ENCODE data around the gene CD300LF.

The CD300LF gene

DNA sequence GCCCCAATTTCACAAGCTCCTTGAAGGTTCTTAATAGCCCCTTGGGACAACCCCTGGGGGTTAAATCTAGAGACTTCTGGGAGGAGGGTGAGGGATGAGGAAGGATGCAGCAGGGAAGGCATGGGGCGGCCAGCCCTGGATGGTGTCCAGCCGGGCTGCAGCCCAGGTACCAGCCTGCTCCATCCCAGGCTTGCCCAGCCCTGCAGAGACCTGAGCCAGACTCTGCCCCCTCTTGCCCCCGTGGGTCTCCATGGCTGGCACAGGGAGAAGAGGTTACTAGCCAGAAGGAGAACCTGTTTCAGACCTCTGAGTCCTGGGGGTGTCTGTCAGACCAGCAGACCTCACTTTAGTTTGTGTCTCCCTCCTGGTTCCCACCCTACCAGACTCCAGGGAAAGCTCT lies 44.2 kb upstream of the CD300LF start:
- Histone ChIP-seq H3K27ac (ENCODE audit: low read depth in 2 of 2, low read length in 2 of 2) (peak overlapping the region in 1 of 2 donors; percentile 49), H3K36me3 (ENCODE audit: control insufficient read depth in 2 of 2, insufficient read depth in 2 of 2, low read length in 2 of 2) (peaks cover 4 to 6% of the 10 kb centered on the region in 2 donors), H3K4me1 (ENCODE audit: control insufficient read depth in 2 of 2, insufficient read depth in 2 of 2, low read length in 2 of 2) (peaks cover 54 to 64% of the 10 kb centered on the region in 2 donors), H3K27me3 (ENCODE audit: control insufficient read depth in 2 of 2, insufficient read depth in 2 of 2, low read length in 2 of 2) (no peaks in the 10 kb centered on the region), H3K4me3 (ENCODE audit: low read length in 2 of 2) (no peak overlapping the region), H3K9me3 (ENCODE audit: control insufficient read depth in 2 of 2, low read length in 2 of 2) (no peaks in the 10 kb centered on the region), H3K9ac (ENCODE audit: low read depth in 1 of 2, low read length in 2 of 2) (no peak overlapping the region)

DNA sequence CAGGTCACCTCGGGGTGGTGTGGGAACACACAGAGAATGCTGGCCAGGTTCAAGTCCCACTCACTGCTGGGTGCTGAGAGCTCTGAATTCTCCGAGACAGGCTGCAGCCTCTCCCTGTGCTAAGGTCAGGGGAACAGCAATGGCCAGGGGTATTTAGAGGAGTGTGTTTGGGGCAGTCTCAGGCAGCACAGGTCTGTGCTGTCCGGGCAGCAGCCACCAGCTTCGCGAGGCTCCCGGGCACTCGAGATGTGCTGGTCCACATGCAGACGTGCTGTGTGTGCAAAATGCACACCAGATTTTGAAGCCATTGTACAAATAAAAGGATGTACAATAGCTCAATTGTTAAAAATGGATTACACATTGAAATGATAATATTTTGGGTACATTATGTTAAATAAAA lies 42.8 kb upstream of the CD300LF start:
- Histone ChIP-seq H3K4me1 (ENCODE audit: control insufficient read depth in 2 of 2, insufficient read depth in 2 of 2, low read length in 2 of 2) (peaks cover 60 to 68% of the 10 kb centered on the region in 2 donors), H3K36me3 (ENCODE audit: control insufficient read depth in 2 of 2, insufficient read depth in 2 of 2, low read length in 2 of 2) (peaks cover 2 to 6% of the 10 kb centered on the region in 2 donors), H3K27me3 (ENCODE audit: control insufficient read depth in 2 of 2, insufficient read depth in 2 of 2, low read length in 2 of 2) (no peaks in the 10 kb centered on the region), H3K9me3 (ENCODE audit: control insufficient read depth in 2 of 2, low read length in 2 of 2) (no peaks in the 10 kb centered on the region), H3K4me3 (ENCODE audit: low read length in 2 of 2) (peak overlapping the region in 1 of 2 donors; percentile 3), H3K9ac (ENCODE audit: low read depth in 1 of 2, low read length in 2 of 2) (no peak overlapping the region), H3K27ac (ENCODE audit: low read depth in 2 of 2, low read length in 2 of 2) (no peak overlapping the region)

DNA sequence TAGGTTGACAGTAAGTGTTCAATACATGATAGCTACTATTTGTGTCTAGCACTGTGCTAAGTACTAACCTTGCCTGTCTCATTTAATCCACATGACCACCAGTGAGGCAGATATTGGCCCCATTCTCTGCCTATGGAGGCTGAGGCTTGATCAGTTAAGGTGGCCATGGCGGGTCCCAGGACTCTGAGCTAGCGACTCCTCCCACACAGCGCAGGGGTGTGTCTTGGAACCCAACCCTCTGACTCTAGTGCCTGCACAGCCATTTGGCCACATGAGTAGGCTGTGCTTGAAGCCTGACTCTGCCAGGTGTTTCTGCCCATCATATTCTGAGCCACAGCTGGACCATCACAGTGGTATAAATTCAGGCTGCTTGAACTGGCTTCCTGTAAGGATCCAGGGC lies 42.1 kb upstream of the CD300LF start:
- Histone ChIP-seq H3K9me3 (ENCODE audit: control insufficient read depth in 2 of 2, low read length in 2 of 2) (no peaks in the 10 kb centered on the region), H3K27me3 (ENCODE audit: control insufficient read depth in 2 of 2, insufficient read depth in 2 of 2, low read length in 2 of 2) (no peaks in the 10 kb centered on the region), H3K4me1 (ENCODE audit: control insufficient read depth in 2 of 2, insufficient read depth in 2 of 2, low read length in 2 of 2) (peaks cover 59 to 68% of the 10 kb centered on the region in 2 donors), H3K27ac (ENCODE audit: low read depth in 2 of 2, low read length in 2 of 2) (no peak overlapping the region), H3K9ac (ENCODE audit: low read depth in 1 of 2, low read length in 2 of 2) (no peak overlapping the region), H3K36me3 (ENCODE audit: control insufficient read depth in 2 of 2, insufficient read depth in 2 of 2, low read length in 2 of 2) (peaks cover 2 to 6% of the 10 kb centered on the region in 2 donors), H3K4me3 (ENCODE audit: low read length in 2 of 2) (no peak overlapping the region)

DNA sequence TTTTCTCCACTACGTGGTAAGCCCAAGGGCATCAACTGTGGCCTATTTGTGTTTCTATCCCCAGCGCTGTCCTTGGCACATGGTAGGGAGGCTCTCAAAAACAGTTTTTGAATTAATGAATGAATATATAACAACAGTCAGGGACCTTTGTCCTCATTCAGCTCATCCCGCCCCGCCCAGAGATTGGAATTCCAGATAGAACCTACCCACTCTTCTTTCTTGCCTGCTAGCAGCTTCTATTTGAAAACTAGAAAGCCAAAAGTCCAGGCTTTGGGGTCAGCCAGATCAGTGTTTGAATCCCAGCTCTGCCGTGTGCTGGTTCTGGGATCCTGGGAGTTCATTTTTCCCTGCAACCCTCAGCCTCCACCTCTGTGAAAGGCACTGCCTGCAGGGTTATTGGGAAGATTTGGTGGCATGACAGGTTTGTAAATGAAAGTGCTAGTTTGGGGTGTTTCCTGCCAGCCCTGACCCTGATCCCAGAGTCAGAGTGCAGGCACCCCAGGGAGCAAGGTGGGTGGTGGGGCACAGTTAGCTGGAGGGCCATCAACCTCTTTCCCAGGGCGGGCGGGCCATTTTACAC lies 40.2 kb upstream of the CD300LF start:
- Histone ChIP-seq H3K9ac (ENCODE audit: low read depth in 1 of 2, low read length in 2 of 2) (no peak overlapping the region), H3K4me1 (ENCODE audit: control insufficient read depth in 2 of 2, insufficient read depth in 2 of 2, low read length in 2 of 2) (peaks cover 42 to 52% of the 10 kb centered on the region in 2 donors), H3K27me3 (ENCODE audit: control insufficient read depth in 2 of 2, insufficient read depth in 2 of 2, low read length in 2 of 2) (no peaks in the 10 kb centered on the region), H3K4me3 (ENCODE audit: low read length in 2 of 2) (no peak overlapping the region), H3K27ac (ENCODE audit: low read depth in 2 of 2, low read length in 2 of 2) (peak overlapping the region in 1 of 2 donors; percentile 65), H3K9me3 (ENCODE audit: control insufficient read depth in 2 of 2, low read length in 2 of 2) (no peaks in the 10 kb centered on the region), H3K36me3 (ENCODE audit: control insufficient read depth in 2 of 2, insufficient read depth in 2 of 2, low read length in 2 of 2) (peaks cover 2 to 6% of the 10 kb centered on the region in 2 donors)

DNA sequence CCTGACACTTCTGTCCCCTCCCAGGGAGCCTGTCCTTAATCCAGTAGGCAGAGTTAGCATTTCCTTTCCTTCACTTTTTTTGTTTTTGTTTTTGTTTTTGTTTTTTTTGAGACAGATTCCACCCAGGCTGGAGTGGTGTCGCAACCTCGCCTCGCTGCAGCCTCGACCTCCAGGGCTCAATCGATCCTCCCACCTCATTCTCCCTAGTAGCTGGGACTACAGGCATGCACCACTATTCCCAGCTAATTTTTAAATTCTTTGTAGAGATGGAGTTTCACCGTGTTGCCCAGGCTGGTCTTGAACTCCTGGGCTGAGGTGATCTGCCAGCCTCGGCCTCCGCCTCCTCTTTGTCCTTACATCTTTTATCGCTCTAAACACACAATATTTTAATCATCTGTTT lies 39.7 kb upstream of the CD300LF start:
- Histone ChIP-seq H3K36me3 (ENCODE audit: control insufficient read depth in 2 of 2, insufficient read depth in 2 of 2, low read length in 2 of 2) (peaks cover 2 to 6% of the 10 kb centered on the region in 2 donors), H3K9ac (ENCODE audit: low read depth in 1 of 2, low read length in 2 of 2) (no peak overlapping the region)

DNA sequence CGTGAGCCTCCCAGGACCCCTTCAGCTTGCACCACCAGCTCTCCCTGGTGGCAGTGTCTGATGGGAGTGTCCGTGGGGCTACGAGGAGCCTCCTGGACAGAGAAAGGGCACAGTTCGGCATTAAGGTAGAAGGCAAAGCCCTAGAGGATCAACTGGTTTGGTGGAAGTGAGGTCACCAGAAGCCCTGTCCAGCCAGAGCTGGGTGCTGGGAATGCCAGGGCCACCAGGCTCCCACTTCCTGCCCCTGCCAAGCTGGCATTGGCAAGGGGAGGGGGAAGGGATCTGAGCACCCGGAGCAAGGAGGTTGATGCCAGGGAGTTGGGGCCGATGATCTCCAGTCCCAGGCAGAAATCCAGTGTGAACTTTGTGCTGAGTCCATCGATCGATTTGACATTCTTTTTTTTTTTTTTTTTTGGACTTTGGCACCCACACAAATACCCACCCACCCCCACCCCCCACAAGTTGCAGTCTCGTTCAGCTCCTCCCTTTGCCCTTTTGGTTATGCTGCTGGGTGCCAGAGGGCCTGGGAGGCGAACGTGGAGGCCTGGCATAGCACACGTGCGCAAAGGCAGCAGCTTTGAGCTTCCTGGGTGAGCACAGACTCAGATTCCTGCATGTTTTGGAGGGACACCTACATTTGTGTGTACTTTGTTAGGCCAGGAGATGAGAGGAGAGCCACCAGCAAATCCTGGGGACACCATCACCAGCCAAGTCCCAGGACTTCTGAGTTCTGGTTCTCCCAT lies 37.8 kb upstream of the CD300LF start:
- Histone ChIP-seq H3K27me3 (ENCODE audit: control insufficient read depth in 2 of 2, insufficient read depth in 2 of 2, low read length in 2 of 2) (no peaks in the 10 kb centered on the region), H3K27ac (ENCODE audit: low read depth in 2 of 2, low read length in 2 of 2) (peak overlapping the region; percentile 78 to 86), H3K4me3 (ENCODE audit: low read length in 2 of 2) (peak overlapping the region; percentile 77 to 84), H3K36me3 (ENCODE audit: control insufficient read depth in 2 of 2, insufficient read depth in 2 of 2, low read length in 2 of 2) (peaks cover 2 to 6% of the 10 kb centered on the region in 2 donors), H3K9ac (ENCODE audit: low read depth in 1 of 2, low read length in 2 of 2) (peak overlapping the region; percentile 83 to 88), H3K9me3 (ENCODE audit: control insufficient read depth in 2 of 2, low read length in 2 of 2) (no peaks in the 10 kb centered on the region), H3K4me1 (ENCODE audit: control insufficient read depth in 2 of 2, insufficient read depth in 2 of 2, low read length in 2 of 2) (peaks cover 39 to 41% of the 10 kb centered on the region in 2 donors)

More for the DNA sequence above, 39.7 kb upstream of the CD300LF start:
- Histone ChIP-seq H3K4me3 (ENCODE audit: low read length in 2 of 2) (peak overlapping the region in 1 of 2 donors; percentile 26), H3K27ac (ENCODE audit: low read depth in 2 of 2, low read length in 2 of 2) (no peak overlapping the region), H3K27me3 (ENCODE audit: control insufficient read depth in 2 of 2, insufficient read depth in 2 of 2, low read length in 2 of 2) (no peaks in the 10 kb centered on the region), H3K4me1 (ENCODE audit: control insufficient read depth in 2 of 2, insufficient read depth in 2 of 2, low read length in 2 of 2) (peaks cover 41 to 51% of the 10 kb centered on the region in 2 donors), H3K9me3 (ENCODE audit: control insufficient read depth in 2 of 2, low read length in 2 of 2) (no peaks in the 10 kb centered on the region)

DNA sequence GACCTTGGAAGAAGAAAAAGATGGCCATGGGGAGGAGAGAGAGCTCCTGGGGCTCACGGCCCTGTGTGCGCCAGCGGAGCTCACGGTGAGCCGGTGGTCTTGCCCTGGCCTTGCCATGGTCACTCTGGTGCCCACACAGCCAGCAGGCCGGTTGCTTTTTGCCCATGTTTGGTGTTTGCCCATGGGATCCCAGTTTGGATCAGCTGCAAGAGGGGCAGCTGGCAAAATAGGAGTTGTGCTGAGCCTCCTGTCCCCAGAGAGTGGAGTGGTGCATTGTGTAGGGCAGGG lies 37.3 kb upstream of the CD300LF start:
- H3K4me1 ChIP-seq (ENCODE audit: control insufficient read depth in 2 of 2, insufficient read depth in 2 of 2, low read length in 2 of 2) = peaks cover 39 to 42% of the 10 kb centered on the region in 2 donors
- H3K9ac ChIP-seq (ENCODE audit: low read depth in 1 of 2, low read length in 2 of 2) = peak overlapping the region; percentile 83 to 88
- no peaks in the 10 kb centered on the region for H3K27me3 ChIP-seq (ENCODE audit: control insufficient read depth in 2 of 2, insufficient read depth in 2 of 2, low read length in 2 of 2)
- peak overlapping the region; percentile 78 to 86 for H3K27ac ChIP-seq (ENCODE audit: low read depth in 2 of 2, low read length in 2 of 2)
- H3K36me3 ChIP-seq (ENCODE audit: control insufficient read depth in 2 of 2, insufficient read depth in 2 of 2, low read length in 2 of 2) = peaks cover 2 to 3% of the 10 kb centered on the region in 2 donors
- H3K9me3 ChIP-seq (ENCODE audit: control insufficient read depth in 2 of 2, low read length in 2 of 2) = no peaks in the 10 kb centered on the region
- peak overlapping the region; percentile 77 to 84 for H3K4me3 ChIP-seq (ENCODE audit: low read length in 2 of 2)

DNA sequence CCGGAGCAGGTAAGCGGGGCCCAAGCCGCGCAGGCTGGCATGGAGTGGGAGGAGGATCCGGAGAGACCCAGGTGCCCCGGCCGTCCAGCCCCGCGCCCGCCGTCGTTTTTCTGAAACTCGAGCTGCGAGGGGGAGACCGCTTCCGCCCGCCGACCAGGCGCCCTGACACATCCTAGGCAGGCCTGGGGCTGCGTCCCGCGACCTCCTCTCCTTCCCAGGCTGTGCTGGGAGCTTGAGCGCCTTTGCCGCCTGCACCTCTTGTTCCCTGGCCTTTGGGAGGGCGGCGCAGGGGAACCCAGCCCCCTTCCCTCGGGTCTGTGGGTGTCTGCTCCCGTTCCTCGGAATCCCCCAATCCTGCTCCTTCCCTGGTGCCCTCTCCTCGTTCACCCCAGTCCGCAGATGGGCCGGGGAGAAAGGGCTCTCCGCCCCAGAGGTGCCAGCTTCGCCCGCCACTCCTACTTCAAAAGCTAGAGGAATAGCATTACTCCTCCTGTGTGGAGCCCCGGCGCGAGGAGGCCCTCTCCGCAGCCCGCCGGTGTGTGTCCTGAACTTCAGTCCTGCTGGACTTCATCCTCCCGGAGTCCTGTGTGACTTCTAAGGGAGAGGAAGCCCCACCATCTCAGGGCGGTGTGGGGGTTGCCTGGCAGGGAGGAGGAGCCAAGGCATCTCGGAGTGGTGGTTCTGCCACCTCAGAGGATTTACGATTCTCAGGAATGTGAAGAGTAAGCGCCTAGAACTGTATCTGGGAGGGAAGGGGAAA lies 36.7 kb upstream of the CD300LF start:
- peak overlapping the region; percentile 83 to 88 for H3K9ac ChIP-seq (ENCODE audit: low read depth in 1 of 2, low read length in 2 of 2)
- H3K4me1 ChIP-seq (ENCODE audit: control insufficient read depth in 2 of 2, insufficient read depth in 2 of 2, low read length in 2 of 2) = peaks cover 41 to 48% of the 10 kb centered on the region in 2 donors
- H3K36me3 ChIP-seq (ENCODE audit: control insufficient read depth in 2 of 2, insufficient read depth in 2 of 2, low read length in 2 of 2) = peaks cover 0 to 2% of the 10 kb centered on the region in 2 donors
- H3K4me3 ChIP-seq (ENCODE audit: low read length in 2 of 2) = peak overlapping the region; percentile 77 to 84
- peak overlapping the region; percentile 78 to 86 for H3K27ac ChIP-seq (ENCODE audit: low read depth in 2 of 2, low read length in 2 of 2)
- H3K9me3 ChIP-seq (ENCODE audit: control insufficient read depth in 2 of 2, low read length in 2 of 2) = no peaks in the 10 kb centered on the region
- H3K27me3 ChIP-seq (ENCODE audit: control insufficient read depth in 2 of 2, insufficient read depth in 2 of 2, low read length in 2 of 2) = no peaks in the 10 kb centered on the region

DNA sequence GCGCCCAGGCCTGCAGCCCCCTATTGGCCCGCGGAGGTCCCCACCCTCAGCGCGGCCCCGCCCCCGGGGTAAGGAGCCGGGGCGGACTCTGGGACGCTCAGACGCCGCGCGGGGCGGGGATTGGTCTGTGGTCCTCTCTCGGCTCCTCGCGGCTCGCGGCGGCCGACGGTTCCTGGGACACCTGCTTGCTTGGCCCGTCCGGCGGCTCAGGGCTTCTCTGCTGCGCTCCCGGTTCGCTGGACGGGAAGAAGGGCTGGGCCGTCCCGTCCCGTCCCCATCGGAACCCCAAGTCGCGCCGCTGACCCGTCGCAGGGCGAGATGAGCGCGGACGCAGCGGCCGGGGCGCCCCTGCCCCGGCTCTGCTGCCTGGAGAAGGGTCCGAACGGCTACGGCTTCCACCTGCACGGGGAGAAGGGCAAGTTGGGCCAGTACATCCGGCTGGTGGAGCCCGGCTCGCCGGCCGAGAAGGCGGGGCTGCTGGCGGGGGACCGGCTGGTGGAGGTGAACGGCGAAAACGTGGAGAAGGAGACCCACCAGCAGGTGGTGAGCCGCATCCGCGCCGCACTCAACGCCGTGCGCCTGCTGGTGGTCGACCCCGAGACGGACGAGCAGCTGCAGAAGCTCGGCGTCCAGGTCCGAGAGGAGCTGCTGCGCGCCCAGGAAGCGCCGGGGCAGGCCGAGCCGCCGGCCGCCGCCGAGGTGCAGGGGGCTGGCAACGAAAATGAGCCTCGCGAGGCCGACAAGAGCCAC lies 36.0 kb upstream of the CD300LF start, which contains the start of gene NHERF1:
Gene NHERF1, plus strand, starts transcription at position 100 of the 750 bp plus-strand sequence. Its CDS starts 219 bp downstream, at position 319.
- H3K27ac ChIP-seq (ENCODE audit: low read depth in 2 of 2, low read length in 2 of 2) = peak within 1 kb of the TSS; percentile 78 to 86
- H3K36me3 ChIP-seq (ENCODE audit: control insufficient read depth in 2 of 2, insufficient read depth in 2 of 2, low read length in 2 of 2) = peaks cover 0 to 2% of the 10 kb centered on the region in 2 donors
- H3K4me1 ChIP-seq (ENCODE audit: control insufficient read depth in 2 of 2, insufficient read depth in 2 of 2, low read length in 2 of 2) = peaks cover 46 to 52% of the 10 kb centered on the region in 2 donors
- no peaks in the 10 kb centered on the region for H3K27me3 ChIP-seq (ENCODE audit: control insufficient read depth in 2 of 2, insufficient read depth in 2 of 2, low read length in 2 of 2)
- H3K9ac ChIP-seq (ENCODE audit: low read depth in 1 of 2, low read length in 2 of 2) = peak within 1 kb of the TSS; percentile 83 to 88
- peak within 1 kb of the TSS; percentile 77 to 84 for H3K4me3 ChIP-seq (ENCODE audit: low read length in 2 of 2)
- no peaks in the 10 kb centered on the region for H3K9me3 ChIP-seq (ENCODE audit: control insufficient read depth in 2 of 2, low read length in 2 of 2)
